Activated naive CD4-positive, alpha-beta T cell treated with anti-CD3 and anti-CD28 coated beads, Interleukin-2, amount 50 U/mL, for 72 hours (primary cell): ENCODE data around the gene TSG101. TPM values are rescaled to one million over a fixed set of nuclear protein-coding genes. Genes with fewer than 3 reads are reported as not detected.

Experiments
- ATAC-seq, 2 donors: fragments of 150-1000 bp; cut with Tn5 transposase; 2 replicates each; pipeline ENCODE4 v1.10.0; 2021; ENCODE audit warnings: mild to moderate bottlenecking in 2 of 2, moderate library complexity in 2 of 2
- DNase-seq, 2 donors: peaks; one replicate each; pipeline ENCODE4 v3.0.0; 2021 to 2022; ENCODE audit warnings: low spot score in 2 of 2
- H3K27ac Mint-ChIP-seq, 2 donors: one replicate each; pipeline ENCODE4 v1.8.0; 2022; ENCODE audit warnings: mild to moderate bottlenecking in 2 of 2, mixed read lengths in 2 of 2
- H3K36me3 Mint-ChIP-seq, 2 donors: one replicate each; pipeline ENCODE4 v1.8.0; 2022; ENCODE audit warnings: mixed read lengths in 2 of 2
- H3K9me3 Mint-ChIP-seq, 2 donors: one replicate each; pipeline ENCODE4 v1.8.0; 2022; ENCODE audit warnings: mixed read lengths in 2 of 2
- total RNA-seq, 2 donors: library from RNA; stranded (reverse); gene quantifications; one replicate each; pipeline ENCODE4 v1.2.3, GENCODE V29; 2022

TSG101 gene
- total RNA-seq, result 10 to 100 TPM; 34.0 to 45.0 TPM

DNA sequence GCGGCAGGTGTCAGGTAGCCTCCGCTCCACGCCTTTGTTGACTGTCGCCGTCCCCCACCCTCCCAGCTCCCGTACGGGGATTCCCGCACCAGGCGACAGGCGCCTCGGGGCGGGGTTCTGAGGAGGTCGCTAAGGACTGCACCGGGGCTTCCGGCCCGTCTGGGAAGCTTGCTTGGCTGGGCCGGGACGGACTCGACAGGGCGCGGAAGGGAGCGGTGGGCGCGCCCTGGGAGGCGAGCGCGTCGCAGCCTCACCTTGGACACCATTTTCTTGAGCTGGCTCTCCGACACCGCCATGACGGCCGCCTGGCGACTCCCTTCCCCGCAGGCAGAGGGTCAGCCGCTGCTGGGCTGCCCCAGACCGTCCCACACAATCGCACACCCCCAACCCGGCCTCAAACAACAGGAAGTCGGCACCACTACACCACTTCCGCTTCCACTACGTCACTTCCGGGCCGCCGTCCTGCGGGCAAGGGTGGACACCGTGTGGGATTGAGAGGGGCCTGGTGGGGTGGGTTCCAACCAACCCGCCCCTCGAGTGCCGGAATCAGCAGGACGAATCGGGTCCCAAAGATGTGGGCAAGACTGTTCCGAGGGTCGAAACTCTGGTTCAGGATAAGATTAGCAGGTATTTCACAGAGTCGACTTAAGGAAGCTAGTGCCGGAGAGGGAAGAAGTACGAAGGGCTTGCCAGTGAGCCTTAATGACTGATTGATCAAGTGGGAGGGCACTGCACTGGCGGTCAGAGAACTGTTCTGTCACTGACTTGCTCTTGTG is at the start of gene TSG101:
TSS of gene TSG101 (minus strand) at position 422 of the 776 bp plus-strand sequence. CDS start at position 296, 126 bp downstream.
- Mint-ChIP-seq H3K27ac (peak within 1 kb of the TSS; percentile 98 to 100), H3K9me3 (no peaks in the 10 kb centered on the region), H3K36me3 (peaks cover 7 to 10% of the 10 kb centered on the region in 2 donors)
- DNase-seq, result peak; percentile 91 to 96
- ATAC-seq, result peak; percentile 96 to 97

DNA sequence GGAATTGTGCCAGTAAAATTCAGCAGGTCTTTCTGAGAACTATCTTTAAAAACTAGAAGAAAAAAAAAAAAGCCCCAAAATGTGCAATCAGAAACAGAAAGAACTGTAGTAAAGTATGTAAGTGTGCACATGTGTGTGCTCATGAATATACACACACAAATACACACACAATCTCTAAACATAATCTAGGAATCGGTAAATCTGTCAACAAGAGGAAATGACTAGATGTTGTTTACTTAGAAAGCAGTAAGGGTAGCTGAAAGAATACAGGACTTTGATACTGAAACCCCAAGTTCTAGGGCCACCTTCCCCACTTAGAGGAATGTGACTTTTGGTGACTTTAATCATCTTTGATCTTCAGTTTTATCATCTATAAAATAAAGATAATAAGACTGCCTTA is 48.6 kb upstream of the TSG101 start:
- DNase-seq, result no peak
- ATAC-seq, result no peak
- Mint-ChIP-seq H3K27ac (peak overlapping the region in 1 of 2 donors; percentile 33), H3K36me3 (peaks cover 0 to 6% of the 10 kb centered on the region in 2 donors), H3K9me3 (no peaks in the 10 kb centered on the region)

DNA sequence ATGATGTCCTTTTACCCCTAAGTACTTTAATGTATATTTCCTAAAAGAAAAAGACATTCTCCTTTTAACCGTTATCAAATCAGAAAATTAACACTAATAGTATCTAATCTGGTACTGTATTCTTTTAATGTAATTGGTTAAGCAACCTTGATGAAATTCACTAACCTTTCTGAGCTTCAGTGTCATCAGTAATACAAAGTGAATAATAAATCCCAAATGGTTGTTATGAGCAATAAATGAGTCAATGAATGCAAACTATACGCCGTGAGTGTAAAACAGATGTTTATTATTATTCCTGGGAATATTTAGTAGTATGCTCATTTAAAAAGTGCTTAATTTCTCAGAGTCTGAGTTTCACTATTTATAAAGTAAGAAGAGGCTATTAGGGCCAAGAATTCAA is 40.3 kb upstream of the TSG101 start:
- Mint-ChIP-seq H3K9me3 (no peaks in the 10 kb centered on the region), H3K27ac (no peak overlapping the region), H3K36me3 (no peaks in the 10 kb centered on the region)
- ATAC-seq, result no peak
- DNase-seq, result no peak

DNA sequence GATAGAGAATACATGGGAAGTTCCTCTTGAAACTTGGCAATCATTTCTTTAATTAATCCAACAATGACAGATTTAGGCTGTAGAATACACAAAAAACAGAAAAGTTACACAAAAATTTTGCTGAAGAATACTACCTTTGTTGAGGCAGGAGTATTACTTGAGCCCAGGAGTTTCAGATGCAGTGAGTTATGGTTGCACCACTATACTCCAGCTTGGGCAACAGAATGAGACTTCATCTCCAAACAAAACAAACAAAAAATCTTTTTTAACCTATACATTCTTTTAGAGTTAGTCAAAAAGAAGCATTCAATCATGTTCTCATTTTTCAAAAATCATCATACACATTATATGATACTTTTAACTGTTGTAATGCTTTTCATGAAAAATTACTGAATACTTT is 39.7 kb upstream of the TSG101 start:
- Mint-ChIP-seq H3K9me3 (no peaks in the 10 kb centered on the region), H3K36me3 (no peaks in the 10 kb centered on the region), H3K27ac (no peak overlapping the region)
- DNase-seq, result no peak
- ATAC-seq, result no peak

GRCh38 chr11:18564149-18564548 is 37.4 kb upstream of the TSG101 start:
- H3K27ac Mint-ChIP-seq, result no peak overlapping the region
- DNase-seq (no peak), ATAC-seq (no peak)
- no peaks in the 10 kb centered on the region for H3K9me3 Mint-ChIP-seq
- no peaks in the 10 kb centered on the region for H3K36me3 Mint-ChIP-seq

DNA sequence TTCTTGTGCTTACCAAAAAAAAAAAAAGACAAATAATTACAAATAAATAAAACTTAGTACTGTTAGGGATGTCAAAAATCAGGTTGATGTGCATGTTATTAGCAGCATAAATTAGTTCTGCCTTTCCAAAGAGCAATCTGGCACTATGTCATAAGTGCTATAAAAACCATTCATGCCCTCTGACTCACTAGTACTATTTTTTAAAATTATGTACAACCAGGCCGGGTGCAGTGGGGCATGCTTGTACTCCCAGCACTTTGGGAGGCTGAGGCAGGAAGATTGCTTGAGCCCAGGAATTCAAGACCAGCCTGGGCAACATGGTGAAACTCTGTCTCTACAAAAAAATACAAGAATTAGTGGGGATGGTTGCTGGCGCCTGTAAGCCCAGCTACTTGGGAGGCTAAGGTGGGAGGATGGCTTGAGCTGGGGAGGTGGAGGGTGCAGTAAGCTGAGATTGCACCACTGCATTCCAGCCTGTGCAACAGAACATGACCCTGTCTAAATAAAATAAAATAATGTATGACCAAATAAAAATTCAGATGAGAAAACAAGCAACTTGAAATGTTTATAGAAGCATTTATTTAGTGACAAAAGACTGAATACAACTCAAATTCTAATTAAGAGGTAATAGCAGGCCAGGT is 36.5 kb upstream of the TSG101 start:
- H3K36me3 Mint-ChIP-seq, result no peaks in the 10 kb centered on the region
- ATAC-seq (no peak), DNase-seq (no peak)
- peak overlapping the region in 1 of 2 donors; percentile 65 for H3K27ac Mint-ChIP-seq
- no peaks in the 10 kb centered on the region for H3K9me3 Mint-ChIP-seq

GRCh38 chr11:18548001-18548400 is 21.3 kb upstream of the TSG101 start:
- H3K27ac Mint-ChIP-seq, result peak overlapping the region in 1 of 2 donors; percentile 55

DNA sequence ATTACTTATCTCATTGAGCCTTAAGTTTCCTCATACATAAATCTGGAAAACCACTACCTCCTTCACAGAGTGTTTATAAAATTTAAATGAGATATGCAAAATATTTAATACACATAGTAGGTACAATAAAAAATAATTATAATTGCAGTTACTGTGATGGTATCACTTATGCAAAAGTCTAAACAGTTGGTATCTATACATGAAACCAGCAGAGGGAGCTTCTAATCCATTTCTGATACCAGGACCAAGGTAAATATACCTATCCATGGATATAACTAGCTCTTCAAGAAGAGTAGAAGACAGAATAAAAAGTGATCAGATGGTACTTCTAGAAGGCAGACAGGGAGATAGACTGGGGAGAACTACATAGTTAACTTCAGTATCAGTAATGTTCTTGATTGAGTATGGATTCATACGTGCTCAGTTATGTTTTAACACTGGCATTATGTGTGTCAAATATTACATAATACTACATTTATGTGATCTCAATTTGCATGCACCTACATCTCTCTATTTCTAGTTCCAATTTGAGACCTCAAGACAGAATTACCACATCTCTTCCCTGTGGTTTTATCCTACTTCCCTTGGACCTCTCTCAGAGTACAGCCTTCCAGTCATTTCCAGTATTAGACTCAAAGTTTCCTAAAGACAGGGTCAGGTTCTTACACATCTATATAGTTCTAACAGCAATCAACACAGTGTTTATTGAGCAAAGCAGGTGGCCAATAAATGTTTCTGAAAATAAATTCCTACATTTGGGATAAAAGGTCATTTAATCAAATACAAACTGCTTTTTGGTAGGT is 13.7 kb upstream of the TSG101 start:
- ATAC-seq (peak; percentile 59 to 73), DNase-seq (no peak)
- Mint-ChIP-seq H3K36me3 (no peaks in the 10 kb centered on the region), H3K27ac (no peak overlapping the region), H3K9me3 (no peaks in the 10 kb centered on the region)

More at GRCh38 chr11:18548001-18548400, 21.3 kb upstream of the TSG101 start:
- no peak for DNase-seq
- Mint-ChIP-seq H3K36me3 (no peaks in the 10 kb centered on the region), H3K9me3 (no peaks in the 10 kb centered on the region)
- ATAC-seq, result no peak

- ATAC-seq, result no peak
- H3K36me3 Mint-ChIP-seq, result no peaks in the 10 kb centered on the region
- DNase-seq, result no peak
- H3K9me3 Mint-ChIP-seq, result no peaks in the 10 kb centered on the region
- no peak overlapping the region for H3K27ac Mint-ChIP-seq
Measured at GRCh38 chr11:18536209-18536608, 9.5 kb upstream of the TSG101 start.

DNA sequence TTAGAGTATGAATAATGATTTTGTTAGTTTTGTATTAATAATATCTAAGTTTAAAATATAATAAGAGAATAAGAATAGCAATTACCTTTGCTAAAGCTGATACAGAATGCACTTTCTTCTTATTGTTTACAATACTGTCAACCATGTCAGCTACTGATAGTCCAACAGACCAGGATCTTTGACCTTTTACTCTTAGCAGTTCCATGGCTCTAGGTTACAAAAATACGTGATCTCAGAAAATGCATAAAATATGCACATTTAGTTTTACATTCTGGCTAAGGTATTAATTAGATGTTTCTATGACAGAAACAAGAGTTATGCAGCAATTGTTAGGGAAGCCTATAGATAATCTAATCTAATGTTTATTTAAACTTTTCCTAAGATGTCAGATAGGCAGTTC is 7.5 kb upstream of the TSG101 start:
- H3K27ac Mint-ChIP-seq, result no peak overlapping the region
- DNase-seq, result no peak
- no peak for ATAC-seq
- no peaks in the 10 kb centered on the region for H3K36me3 Mint-ChIP-seq
- no peaks in the 10 kb centered on the region for H3K9me3 Mint-ChIP-seq

DNA sequence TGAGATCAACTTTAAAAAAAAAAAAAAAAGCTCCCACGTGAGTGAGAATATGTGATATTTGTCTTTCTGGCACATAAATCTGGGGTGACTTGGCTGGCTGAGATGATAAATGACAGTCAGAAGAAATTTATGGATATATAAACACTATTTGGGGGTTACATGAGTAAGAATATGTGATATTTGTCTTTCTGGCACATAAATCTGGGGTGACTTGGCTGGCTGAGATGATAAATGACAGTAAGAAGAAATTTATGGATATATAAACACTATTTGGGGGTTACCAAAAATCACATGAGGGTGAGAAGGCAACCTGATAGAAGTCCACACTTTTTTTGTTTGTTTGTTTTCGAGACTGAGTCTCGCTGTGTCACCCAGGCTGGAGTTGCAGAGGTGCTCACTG is 6.6 kb upstream of the TSG101 start:
- no peak overlapping the region for H3K27ac Mint-ChIP-seq
- no peak for ATAC-seq
- no peaks in the 10 kb centered on the region for H3K36me3 Mint-ChIP-seq
- H3K9me3 Mint-ChIP-seq, result no peaks in the 10 kb centered on the region
- no peak for DNase-seq

DNA sequence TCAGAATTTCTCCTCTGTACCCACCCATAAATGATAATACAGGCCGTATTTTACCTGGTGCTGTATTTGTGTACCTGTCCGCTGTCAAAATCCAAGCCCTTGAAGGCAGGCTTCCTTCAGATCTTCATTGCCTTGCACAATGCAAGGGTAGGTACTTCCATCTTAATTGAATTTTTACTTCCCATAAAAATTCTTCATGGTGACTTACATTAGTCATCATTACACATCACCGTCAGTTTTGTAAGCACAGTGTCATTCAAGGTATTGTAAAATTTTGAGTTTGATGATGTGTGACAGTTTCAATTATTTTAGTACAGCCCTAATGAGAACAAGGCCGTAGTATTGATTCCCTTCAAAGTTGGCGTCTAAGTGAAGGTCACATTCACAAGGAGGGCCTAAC is 770 bp upstream of the TSG101 start:
- H3K27ac Mint-ChIP-seq, result peak overlapping the region; percentile 98 to 100
- ATAC-seq, result peak in 1 of 2 donors; percentile 1
- no peaks in the 10 kb centered on the region for H3K9me3 Mint-ChIP-seq
- DNase-seq, result no peak
- peaks cover 7 to 10% of the 10 kb centered on the region in 2 donors for H3K36me3 Mint-ChIP-seq

- peaks cover 7 to 10% of the 10 kb centered on the region in 2 donors for H3K36me3 Mint-ChIP-seq
- H3K9me3 Mint-ChIP-seq, result no peaks in the 10 kb centered on the region
- DNase-seq (no peak), ATAC-seq (no peak)
- peak overlapping the region; percentile 98 to 100 for H3K27ac Mint-ChIP-seq
Measured at GRCh38 chr11:18526130-18526520, 617 bp downstream of the TSG101 start.

GRCh38 chr11:18524248-18524647 is 2.5 kb downstream of the TSG101 start:
- no peak for ATAC-seq

DNA sequence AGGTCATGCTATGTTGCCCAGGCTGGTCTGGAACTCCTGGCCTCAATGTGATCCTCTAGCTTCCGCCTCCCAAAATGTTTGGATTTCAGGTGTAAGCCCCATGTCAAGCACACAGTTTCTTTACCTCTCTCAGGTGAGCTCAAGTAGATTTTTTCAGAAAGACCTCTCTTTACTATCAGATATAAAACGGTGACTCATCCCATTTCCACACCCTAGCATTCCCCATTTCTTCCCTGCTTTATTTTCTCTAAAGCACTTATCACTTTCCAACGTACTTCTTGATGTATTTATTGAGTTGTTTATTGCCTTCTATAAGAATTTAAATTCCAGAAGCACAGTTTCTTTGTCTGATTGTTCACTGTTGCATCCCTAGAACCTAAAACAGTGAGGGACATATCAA is 3.7 kb downstream of the TSG101 start:
- Mint-ChIP-seq H3K27ac (no peak overlapping the region), H3K9me3 (no peaks in the 10 kb centered on the region), H3K36me3 (peaks cover 7 to 10% of the 10 kb centered on the region in 2 donors)
- ATAC-seq, result no peak
- DNase-seq, result no peak

More at GRCh38 chr11:18524248-18524647, 2.5 kb downstream of the TSG101 start:
- H3K36me3 Mint-ChIP-seq, result peaks cover 7 to 10% of the 10 kb centered on the region in 2 donors
- H3K9me3 Mint-ChIP-seq, result no peaks in the 10 kb centered on the region
- DNase-seq, result no peak
- H3K27ac Mint-ChIP-seq, result no peak overlapping the region

DNA sequence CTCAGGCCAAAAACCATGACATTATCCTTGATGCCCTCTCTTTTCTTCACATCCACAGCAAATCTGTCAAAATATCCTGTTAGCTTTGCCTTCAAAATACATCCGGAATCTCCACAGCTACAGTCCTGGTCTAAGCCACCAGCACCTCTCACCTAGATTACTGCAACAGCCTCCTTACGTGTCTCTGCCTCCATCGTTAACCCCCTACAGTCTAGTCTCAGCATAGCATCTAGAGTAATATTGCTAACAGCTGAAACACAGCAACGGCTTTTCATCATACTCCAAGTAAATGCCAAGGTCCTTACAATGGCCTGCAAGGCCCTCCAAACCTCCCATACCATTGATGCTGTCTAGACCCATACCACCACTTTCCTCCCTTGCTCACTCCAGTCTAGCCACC is 4.4 kb downstream of the TSG101 start:
- DNase-seq (no peak), ATAC-seq (no peak)
- peaks cover 7 to 10% of the 10 kb centered on the region in 2 donors for H3K36me3 Mint-ChIP-seq
- H3K27ac Mint-ChIP-seq, result no peak overlapping the region
- H3K9me3 Mint-ChIP-seq, result no peaks in the 10 kb centered on the region

- Mint-ChIP-seq H3K36me3 (no peaks in the 10 kb centered on the region), H3K9me3 (no peaks in the 10 kb centered on the region), H3K27ac (no peak overlapping the region)
- ATAC-seq (no peak), DNase-seq (no peak)
Measured at GRCh38 chr11:18521122-18521521, 5.6 kb downstream of the TSG101 start.
